ENCODE results near the gene IL31RA. TPM values are rescaled to one million over a fixed set of nuclear protein-coding genes. Genes with fewer than 3 reads are reported as not detected.

The IL31RA gene
- total and polyA plus RNA-seq, 10 of the 15 experiments (the other 5 are each of a cell fraction or from before 2014, with no cell fraction given), result 0.03 to 0.31 (median 0.11) TPM; not detected in 2

- H3K9ac ChIP-seq (ENCODE audit: control insufficient read depth, insufficient read depth, low read length), result no peak overlapping the region
- POLR2A ChIA-PET, result interaction anchor here (1.1 kb wide), 1 partner anchor 267 kb away, joined by 3 read pairs; no protein-coding TSS in a partner anchor
- H3K27me3 ChIP-seq (replicated peaks in 1 of 2; ENCODE audit: control insufficient read depth in 2 of 2, insufficient read depth in 2 of 2, low read length in 1 of 2), result no peaks in the 10 kb centered on the region
- SMC1A ChIA-PET (ENCODE audit: uncharacterized antibody, unreplicated experiment), result interaction anchor here (1.0 to 1.8 kb wide), 3 partner anchors 17 to 304 kb away, joined by 3 to 4 read pairs (median 4); no protein-coding TSS in a partner anchor
- no peaks in the 10 kb centered on the region for H3K9me3 ChIP-seq (replicated peaks; ENCODE audit: control insufficient read depth, insufficient read depth, low read length)
- 81% methylated on average over 14 of the region's 14 CpGs for WGBS (ENCODE audit: insufficient coverage, insufficient replicate concordance, low lambda C conversion rate, missing lambda C conversion rate)
- intact Hi-C loops (cut with micrococcal nuclease; ENCODE audit: unreplicated experiment) (no loop called here), in situ Hi-C loops (cut with MboI) (loop anchor here (5.0 to 10.0 kb wide), 2 partner anchors 259 to 901 kb away; no protein-coding TSS in a partner anchor)
- TF ChIP-seq POLR2AphosphoS5 (IDR thresholded peaks at IDR 0.05; ENCODE audit: low read length), result peak; percentile 52
- no peak for TF ChIP-seq RUNX3 (IDR thresholded peaks at IDR 0.05; ENCODE audit: low read length)
- TF ChIP-seq POLR2AphosphoS2 (IDR thresholded peaks at IDR 0.05; ENCODE audit: low read depth, low read length), result peak; percentile 22; the same call in 1 of the 2 replicates
- TF ChIP-seq POLR2A (IDR thresholded peaks at IDR 0.05; ENCODE audit: low read depth, low read length), result peak; percentile 40; the same call in 1 of the 2 replicates
- TF ChIP-seq EP300 (IDR thresholded peaks at IDR 0.05; ENCODE audit: borderline replicate concordance in 1 of 2, control insufficient read depth in 1 of 2, low read depth in 2 of 2, low read length in 2 of 2), result no peak
- no peak for TF ChIP-seq CREB1 (IDR thresholded peaks at IDR 0.05; ENCODE audit: low read depth)
- H3K27ac ChIP-seq (ENCODE audit: control insufficient read depth, insufficient read depth), result no peak overlapping the region
- H3K36me3 ChIP-seq (ENCODE audit: control insufficient read depth in 2 of 2, insufficient read depth in 2 of 2, low read length in 1 of 2), result no peaks in the 10 kb centered on the region
- no peak overlapping the region for H3K4me3 ChIP-seq
- H3K4me1 ChIP-seq (ENCODE audit: control insufficient read depth, insufficient read depth, low read length), result no peaks in the 10 kb centered on the region
- BruUV-seq (replicated peaks), result no TSS peak
- ATAC-seq (peak; percentile 4; the same call in 2 of the 3 replicates), DNase-seq (ENCODE audit: low read depth, low spot score) (no peak), FAIRE-seq (no peak)
- H4K20me1 ChIP-seq (ENCODE audit: control insufficient read depth, insufficient read depth), result no peaks in the 10 kb centered on the region
- no peaks in the 10 kb centered on the region for H3K79me2 ChIP-seq (ENCODE audit: control insufficient read depth, insufficient read depth, low read length)
- RAD21 ChIA-PET (ENCODE audit: unreplicated experiment), result interaction anchor here (2.1 kb wide), 1 partner anchor 268 kb away, joined by 7 read pairs; no protein-coding TSS in a partner anchor
- H2AFZ ChIP-seq (ENCODE audit: control insufficient read depth, low read depth, low read length), result no peak overlapping the region
- CTCF ChIA-PET, result interaction anchor here (1.2 kb wide), 1 partner anchor 337 kb away, joined by 3 read pairs; no protein-coding TSS in a partner anchor
- H3K4me2 ChIP-seq (ENCODE audit: control insufficient read depth, insufficient read depth), result no peak overlapping the region
Measured at GRCh38 chr5:55933377-55934114, 82.4 kb downstream of the IL31RA start.

Measured in GM12878 (cell line).